GM20000 (cell line): ENCODE measurements around the gene EIF3M.

Experiments
- DNase-seq: peaks from one replicate; pipeline ENCODE4 v3.0.0; 2012; ENCODE audit warnings: low spot score
- CTCF ChIP-seq: IDR thresholded peaks from 2 replicates; pipeline ENCODE4 v1.5.1; 2012; ENCODE audit warnings: mild to moderate bottlenecking, control low read depth; ENCODE audit errors: extremely low read depth, missing control alignments

The EIF3M gene

GRCh38 chr11:32583459-32584271 is at the start of gene EIF3M:
TSS of gene EIF3M (plus strand) at chr11:32583831. CDS start at chr11:32583888, 57 bp downstream.
- DNase-seq: peak; percentile 94
- TF ChIP-seq CTCF: no peak

- no peak for DNase-seq
- TF ChIP-seq CTCF: no peak
Observed at GRCh38 chr11:32538804-32539203, 44.8 kb upstream of the EIF3M start.

- TF ChIP-seq CTCF: no peak
Observed at GRCh38 chr11:32549611-32550187, 33.9 kb upstream of the EIF3M start.

GRCh38 chr11:32550207-32550606 is 33.4 kb upstream of the EIF3M start:
- TF ChIP-seq CTCF: no peak
- DNase-seq: no peak

More at GRCh38 chr11:32549611-32550187, 33.9 kb upstream of the EIF3M start:
- no peak for DNase-seq

GRCh38 chr11:32555091-32555490 is 28.5 kb upstream of the EIF3M start:
- TF ChIP-seq CTCF: no peak
- no peak for DNase-seq

GRCh38 chr11:32555895-32556294 is 27.7 kb upstream of the EIF3M start:
- DNase-seq: no peak
- no peak for TF ChIP-seq CTCF

GRCh38 chr11:32561835-32562234 is 21.8 kb upstream of the EIF3M start:
- no peak for TF ChIP-seq CTCF
- no peak for DNase-seq
